ENCODE measurements around the gene P2RX3.
"Not testable (repeated sequence)": the region's sequence is repeated elsewhere in the genome, so short reads cannot be mapped to it uniquely, and the experiment has no call there.

Gene P2RX3

GRCh38 chr11:57324154-57324885, 13.8 kb upstream of the P2RX3 start:
- no peak for DNase-seq (ENCODE audit: low read depth in 4 of 4, low spot score in 1 of 4)

- peak; percentile 76 to 90 (median 87) for DNase-seq (ENCODE audit: low read depth in 4 of 4, low spot score in 1 of 4)
These were observed 13.0 kb upstream of the P2RX3 start, which contains the start of gene TNKS1BP1 for GRCh38 chr11:57324886-57325734. Gene TNKS1BP1, minus strand, starts transcription at chr11:57324952. Its CDS starts 3,067 bp downstream, at chr11:57321885.

GRCh38 chr11:57325735-57326048, 12.5 kb upstream of the P2RX3 start:
- DNase-seq (ENCODE audit: low read depth in 4 of 4, low spot score in 1 of 4): no peak

DNA sequence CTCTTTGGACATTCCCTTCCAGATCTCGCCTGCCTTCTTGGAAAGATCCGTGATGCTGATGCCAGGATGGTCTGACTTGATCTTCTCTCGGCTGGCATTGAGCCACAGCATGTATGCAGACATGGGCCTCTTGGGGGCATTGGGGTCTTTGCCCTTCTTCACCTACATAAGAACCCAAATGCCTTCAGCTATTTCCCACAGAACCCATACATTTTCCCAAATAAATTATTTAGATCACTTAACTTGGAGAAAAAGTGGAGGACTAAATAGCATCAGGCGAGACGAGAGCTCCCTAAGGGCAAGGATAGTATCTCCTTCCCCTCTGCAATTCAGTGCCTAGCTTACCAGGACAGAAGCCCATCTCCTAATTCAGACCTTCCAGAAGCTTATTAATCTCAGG, 10.4 kb upstream of the P2RX3 start:
- DNase-seq (ENCODE audit: low read depth in 4 of 4, low spot score in 1 of 4): no peak

DNA sequence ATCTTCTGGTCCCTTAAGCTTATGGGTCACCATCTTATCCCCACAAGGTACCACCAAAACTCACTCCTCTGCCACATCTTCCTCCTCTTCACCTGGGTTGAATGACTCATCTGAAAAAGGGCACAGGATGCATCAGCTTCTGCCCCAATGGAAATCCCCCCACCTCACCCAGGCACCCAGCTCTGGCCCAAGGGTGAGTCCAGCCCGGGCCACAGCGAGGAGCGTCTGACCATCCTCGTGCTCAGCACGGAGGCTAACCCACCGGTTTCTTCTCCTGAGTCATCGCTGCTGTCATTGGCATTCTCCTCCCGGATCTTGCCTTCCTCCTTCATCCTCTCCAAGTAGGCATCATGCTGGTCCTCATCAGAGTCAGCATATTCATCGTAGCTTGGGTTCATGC, 8.1 kb upstream of the P2RX3 start:
- DNase-seq (ENCODE audit: low read depth in 4 of 4, low spot score in 1 of 4): no peak

DNA sequence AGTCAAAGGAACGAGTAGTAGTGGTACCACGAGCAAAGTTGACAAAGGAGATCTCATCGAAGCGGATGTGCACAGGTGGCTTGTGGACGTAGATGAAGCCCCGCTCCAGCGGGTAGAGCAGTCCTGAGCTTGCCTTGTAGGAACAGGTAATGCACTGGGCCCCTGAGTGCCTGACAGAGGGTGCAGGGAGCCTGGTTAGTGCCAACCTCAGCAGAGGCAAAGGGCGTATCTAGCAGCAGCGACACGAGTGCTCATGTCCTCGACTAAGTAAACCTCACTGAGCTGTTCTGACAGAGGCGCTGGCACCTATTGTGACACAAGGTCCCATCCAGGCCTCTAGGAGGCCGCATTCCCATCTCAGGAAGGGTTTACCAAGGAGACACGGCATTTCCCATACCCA, 6.4 kb upstream of the P2RX3 start:
- DNase-seq (ENCODE audit: low read depth in 4 of 4, low spot score in 1 of 4): no peak

DNA sequence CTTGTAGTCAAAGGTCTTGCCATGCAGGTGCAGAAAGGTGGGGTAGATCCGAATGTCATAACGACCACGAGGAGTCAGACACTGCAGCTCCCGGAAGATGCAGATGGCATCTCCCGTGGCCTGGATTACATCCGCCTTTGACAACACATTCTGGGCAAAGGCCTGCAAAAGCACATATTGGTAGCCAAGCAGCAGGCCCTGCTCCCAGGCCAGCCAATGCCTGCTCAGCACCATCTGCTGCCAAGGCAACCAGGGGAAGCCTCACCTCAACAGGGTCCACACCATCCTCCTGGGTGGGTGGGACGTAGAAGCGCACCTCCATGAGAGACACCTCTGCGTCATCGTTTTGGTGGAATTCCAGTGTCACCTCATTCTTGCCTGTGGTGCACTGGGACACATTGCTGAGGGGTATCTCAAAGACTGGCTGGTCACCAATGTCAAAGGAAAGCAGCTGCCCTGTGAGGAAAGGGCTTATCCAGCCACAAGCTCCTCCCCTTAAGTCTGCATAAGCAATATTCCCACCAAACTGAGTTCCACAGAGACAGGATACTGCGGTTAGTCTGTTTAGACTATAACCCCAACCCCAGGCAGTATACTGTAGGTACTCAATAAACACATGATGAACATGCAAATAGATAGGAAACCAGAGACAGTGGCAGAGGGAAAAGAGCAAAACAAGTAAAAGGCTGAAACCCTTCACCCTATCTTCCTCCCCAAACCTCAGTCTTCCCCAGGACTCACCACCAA, 5.3 kb upstream of the P2RX3 start:
- DNase-seq (ENCODE audit: low read depth in 4 of 4, low spot score in 1 of 4): no peak

DNA sequence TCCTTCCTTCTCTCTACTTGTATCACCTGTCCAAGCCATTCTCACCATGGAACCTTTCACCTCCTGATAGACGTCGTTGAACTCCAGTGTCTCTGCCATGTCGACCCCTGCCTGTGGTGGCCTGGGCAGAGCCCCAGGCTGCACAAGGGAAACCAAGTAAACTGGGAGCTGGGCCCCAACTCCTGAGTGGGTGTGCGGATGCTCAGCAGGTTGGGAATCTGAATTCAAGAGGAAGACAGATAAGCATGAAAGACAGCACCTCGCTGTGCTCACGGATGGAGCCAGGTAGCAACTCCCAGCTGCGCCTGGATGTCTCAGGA, 3.2 kb upstream of the P2RX3 start:
- DNase-seq (ENCODE audit: low read depth in 4 of 4, low spot score in 1 of 4): no peak

GRCh38 chr11:57335343-57336110, 2.6 kb upstream of the P2RX3 start, which contains the start of gene SSRP1:
Gene SSRP1, minus strand, starts transcription at chr11:57335892. Its CDS starts 771 bp downstream, at chr11:57335121.
- DNase-seq (ENCODE audit: low read depth in 4 of 4, low spot score in 1 of 4): peak; percentile 70 to 80 (median 75)

DNA sequence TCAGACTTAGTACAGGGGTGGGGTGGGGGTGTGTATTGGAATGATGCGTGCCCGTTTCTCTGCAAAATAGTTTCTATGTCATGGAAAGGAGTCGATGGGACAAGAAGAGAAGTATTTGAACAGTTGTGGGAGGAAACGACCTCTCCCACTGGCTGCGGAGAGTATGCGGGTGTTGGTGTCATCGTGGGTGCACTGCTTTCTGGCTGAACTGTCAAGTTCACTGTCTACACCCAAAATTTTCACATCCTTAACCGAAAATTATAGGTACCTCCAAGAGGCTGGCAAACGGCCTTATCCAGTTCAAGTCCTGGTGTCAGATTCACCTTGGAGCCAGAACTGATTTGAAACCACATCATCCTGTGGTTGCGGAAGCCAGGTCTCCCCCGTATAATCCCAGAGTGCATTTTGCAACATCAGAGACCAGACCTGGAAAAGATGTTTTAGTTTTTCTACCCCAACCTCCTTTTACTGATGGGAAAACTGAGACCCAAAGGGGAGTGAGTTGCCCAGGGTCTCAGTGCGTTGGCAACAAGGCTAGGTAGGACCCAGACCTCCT, 2.0 kb upstream of the P2RX3 start:
- no peak for DNase-seq (ENCODE audit: low read depth in 4 of 4, low spot score in 1 of 4)

GRCh38 chr11:57336856-57337255, 1.3 kb upstream of the P2RX3 start:
- DNase-seq (ENCODE audit: low read depth in 4 of 4, low spot score in 1 of 4): not testable (repeated sequence)

DNA sequence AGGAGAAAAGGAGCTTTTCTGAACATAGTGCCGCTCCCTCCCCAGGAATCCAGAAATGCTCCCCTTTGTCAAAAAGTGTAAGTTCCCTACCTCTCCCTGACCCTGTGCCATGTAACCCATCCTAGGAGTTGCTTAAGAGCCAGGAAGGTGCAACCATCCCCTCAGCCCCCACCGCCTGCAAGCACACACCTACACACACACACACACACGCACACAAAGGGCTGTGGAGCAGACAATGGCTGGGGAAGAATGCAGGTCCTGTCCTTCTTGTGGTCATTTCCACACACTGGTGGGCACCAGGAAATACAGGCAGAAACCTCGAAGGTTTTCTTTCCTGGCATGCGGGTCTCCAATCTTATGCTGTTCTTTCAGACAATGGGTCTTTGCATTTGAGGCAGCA, 1.2 kb downstream of the P2RX3 start:
- DNase-seq (ENCODE audit: low read depth in 4 of 4, low spot score in 1 of 4): no peak

DNA sequence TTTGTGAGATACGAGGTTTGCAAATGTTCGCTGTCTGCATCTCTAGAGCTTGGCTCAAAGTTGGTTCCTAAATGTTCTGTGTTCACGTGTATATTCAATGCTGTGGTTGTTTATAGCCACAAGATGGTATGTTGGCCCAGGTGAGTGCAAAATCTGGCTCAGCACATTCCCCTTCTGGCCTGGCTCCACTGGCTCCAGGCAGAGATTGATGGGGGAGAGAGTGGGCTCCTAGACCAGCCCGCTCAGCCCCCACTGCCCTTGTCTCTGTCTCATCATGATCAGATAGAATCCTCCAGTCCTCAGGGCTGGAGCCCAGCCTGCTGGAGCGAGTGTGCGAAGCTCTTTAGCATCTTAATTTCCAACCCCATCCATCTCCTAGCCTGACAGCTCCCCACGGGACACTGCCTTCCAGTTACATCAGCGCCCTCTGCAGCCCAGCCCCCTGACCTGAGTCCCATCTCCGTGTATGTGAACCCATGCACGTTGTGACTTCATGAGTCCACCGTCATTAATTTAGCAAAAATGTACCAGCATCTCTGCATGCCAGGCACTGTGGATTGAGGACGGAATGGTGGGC, 2.0 kb downstream of the P2RX3 start:
- no peak for DNase-seq (ENCODE audit: low read depth in 4 of 4, low spot score in 1 of 4)

- DNase-seq (ENCODE audit: low read depth in 4 of 4, low spot score in 1 of 4): no peak
These were observed 3.2 kb downstream of the P2RX3 start for GRCh38 chr11:57341250-57341808.

- DNase-seq (ENCODE audit: low read depth in 4 of 4, low spot score in 1 of 4): no peak
These were observed 4.5 kb downstream of the P2RX3 start for GRCh38 chr11:57342702-57343101.

DNA sequence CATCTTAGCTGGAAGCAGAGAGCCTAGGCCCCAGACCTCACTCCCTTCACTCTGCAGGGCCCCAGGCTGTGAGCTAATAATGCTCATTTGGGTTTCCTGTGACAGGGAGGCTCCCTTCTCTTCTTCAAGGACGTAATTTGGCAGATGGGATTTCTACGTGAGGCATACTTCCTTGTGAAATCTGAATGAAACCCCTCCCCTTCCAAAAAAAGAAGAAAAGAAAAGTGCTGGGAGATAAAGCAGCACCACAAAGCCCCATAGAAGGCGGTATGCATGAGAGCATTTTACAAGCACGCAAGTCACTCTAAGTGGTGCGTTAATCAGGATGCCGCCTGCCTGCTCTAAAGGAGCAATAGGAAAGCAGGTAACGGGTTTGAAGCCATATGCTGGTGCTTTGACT, 5.7 kb downstream of the P2RX3 start:
- no peak for DNase-seq (ENCODE audit: low read depth in 4 of 4, low spot score in 1 of 4)

DNA sequence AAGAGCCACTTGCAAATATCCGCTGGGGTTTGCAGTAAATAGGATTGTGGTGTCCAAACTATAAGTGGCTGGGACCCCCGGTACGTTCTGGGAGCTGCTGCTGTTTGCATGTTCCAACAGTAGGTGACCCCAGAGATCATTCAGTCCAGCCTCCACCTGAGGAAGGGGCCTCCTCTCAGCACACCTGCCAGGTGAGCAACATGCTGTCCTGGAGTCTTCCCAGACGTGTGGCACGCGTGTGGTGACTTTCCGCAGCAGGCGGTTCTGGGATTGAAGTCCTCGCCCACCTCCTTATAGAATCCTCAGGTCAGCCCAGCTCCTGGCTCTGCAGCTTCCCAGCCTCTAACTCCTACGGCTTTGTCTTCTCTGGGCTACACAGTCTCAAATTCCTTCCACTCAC, 6.7 kb downstream of the P2RX3 start:
- DNase-seq (ENCODE audit: low read depth in 4 of 4, low spot score in 1 of 4): no peak

- DNase-seq (ENCODE audit: low read depth in 4 of 4, low spot score in 1 of 4): peak; percentile 60 to 66 (median 62)
These were observed 7.5 kb downstream of the P2RX3 start for GRCh38 chr11:57345555-57346211.

- DNase-seq (ENCODE audit: low read depth in 4 of 4, low spot score in 1 of 4): no peak
These were observed 9.2 kb downstream of the P2RX3 start for GRCh38 chr11:57347336-57347735.

- DNase-seq (ENCODE audit: low read depth in 4 of 4, low spot score in 1 of 4): no peak
These were observed 9.9 kb downstream of the P2RX3 start for GRCh38 chr11:57348052-57348451.
